Measurements from ENCODE around the gene SAMD4A. TPM values are rescaled to one million over a fixed set of nuclear protein-coding genes. Genes with fewer than 3 reads are reported as not detected.

Gene SAMD4A
- total and polyA plus RNA-seq, 2 donors (not counting 1 experiment from before 2014, with no cell fraction given): 9.3 to 39.8 TPM

- no peak overlapping the region for H3K4me2 ChIP-seq (ENCODE audit: extremely low read depth, insufficient read depth, low read length)
- DNase-seq (ENCODE audit: low read depth in 2 of 2): no peak
- H2AFZ ChIP-seq (ENCODE audit: low read length): no peak overlapping the region
- H3K27ac ChIP-seq (ENCODE audit: insufficient read depth, low read length): no peak overlapping the region
- H3K36me3 ChIP-seq (ENCODE audit: control insufficient read depth, insufficient read depth, low read length): no peaks in the 10 kb centered on the region
- H3K9me3 ChIP-seq (ENCODE audit: control insufficient read depth, insufficient read depth, low read depth, low read length): no peaks in the 10 kb centered on the region
- H4K20me1 ChIP-seq (ENCODE audit: control insufficient read depth, extremely low read depth, insufficient read depth, low read length): no peaks in the 10 kb centered on the region
- H3K27me3 ChIP-seq (ENCODE audit: control insufficient read depth, insufficient read depth, low read length): no peaks in the 10 kb centered on the region
- TF ChIP-seq EZH2 (IDR thresholded peaks at IDR 0.05; ENCODE audit: low read length, missing control alignments): no peak
- no peak for TF ChIP-seq CTCF (conservative IDR thresholded peaks at IDR 0.05 in 1 of 2, IDR thresholded peaks at IDR 0.05 in 1 of 2; ENCODE audit: low read depth in 1 of 2, low read length in 2 of 2)
- H3K79me2 ChIP-seq (ENCODE audit: control insufficient read depth, insufficient read depth, low read length): peaks cover 72% of the 10 kb centered on the region
- peaks cover 38% of the 10 kb centered on the region for H3K4me1 ChIP-seq (ENCODE audit: control insufficient read depth, extremely low read depth, insufficient read depth, low read length)
- no peak overlapping the region for H3K4me3 ChIP-seq (replicated peaks in 1 of 4; ENCODE audit: control extremely low read depth in 1 of 4, insufficient read depth in 1 of 4, low read depth in 3 of 4, low read length in 4 of 4)
- H3K9ac ChIP-seq (ENCODE audit: insufficient read depth, low read length): no peak overlapping the region
Measured at GRCh38 chr14:54687750-54688119, 120.8 kb downstream of the SAMD4A start.

- Histone ChIP-seq H3K4me3 (replicated peaks in 1 of 4; ENCODE audit: control extremely low read depth in 1 of 4, insufficient read depth in 1 of 4, low read depth in 3 of 4, low read length in 4 of 4) (no peak overlapping the region), H3K9ac (ENCODE audit: insufficient read depth, low read length) (no peak overlapping the region), H3K4me2 (ENCODE audit: extremely low read depth, insufficient read depth, low read length) (no peak overlapping the region), H3K4me1 (ENCODE audit: control insufficient read depth, extremely low read depth, insufficient read depth, low read length) (peaks cover 38% of the 10 kb centered on the region), H3K27ac (ENCODE audit: insufficient read depth, low read length) (no peak overlapping the region), H3K36me3 (ENCODE audit: control insufficient read depth, insufficient read depth, low read length) (no peaks in the 10 kb centered on the region), H2AFZ (ENCODE audit: low read length) (no peak overlapping the region), H3K27me3 (ENCODE audit: control insufficient read depth, insufficient read depth, low read length) (no peaks in the 10 kb centered on the region), H3K9me3 (ENCODE audit: control insufficient read depth, insufficient read depth, low read depth, low read length) (no peaks in the 10 kb centered on the region), H4K20me1 (ENCODE audit: control insufficient read depth, extremely low read depth, insufficient read depth, low read length) (no peaks in the 10 kb centered on the region), H3K79me2 (ENCODE audit: control insufficient read depth, insufficient read depth, low read length) (peaks cover 69% of the 10 kb centered on the region)
- no peak for TF ChIP-seq EZH2 (IDR thresholded peaks at IDR 0.05; ENCODE audit: low read length, missing control alignments)
- no peak for TF ChIP-seq CTCF (conservative IDR thresholded peaks at IDR 0.05 in 1 of 2, IDR thresholded peaks at IDR 0.05 in 1 of 2; ENCODE audit: low read depth in 1 of 2, low read length in 2 of 2)
- no peak for DNase-seq (ENCODE audit: low read depth in 2 of 2)
Measured at GRCh38 chr14:54688229-54688628, 121.3 kb downstream of the SAMD4A start.

- H3K4me2 ChIP-seq (ENCODE audit: extremely low read depth, insufficient read depth, low read length): no peak overlapping the region
- no peaks in the 10 kb centered on the region for H4K20me1 ChIP-seq (ENCODE audit: control insufficient read depth, extremely low read depth, insufficient read depth, low read length)
- DNase-seq (ENCODE audit: low read depth in 2 of 2): no peak
- TF ChIP-seq EZH2 (IDR thresholded peaks at IDR 0.05; ENCODE audit: low read length, missing control alignments) (no peak), CTCF (conservative IDR thresholded peaks at IDR 0.05 in 1 of 2, IDR thresholded peaks at IDR 0.05 in 1 of 2; ENCODE audit: low read depth in 1 of 2, low read length in 2 of 2) (no peak)
- H2AFZ ChIP-seq (ENCODE audit: low read length): no peak overlapping the region
- H3K4me3 ChIP-seq (replicated peaks in 1 of 4; ENCODE audit: control extremely low read depth in 1 of 4, insufficient read depth in 1 of 4, low read depth in 3 of 4, low read length in 4 of 4): no peak overlapping the region
- peaks cover 28% of the 10 kb centered on the region for H3K4me1 ChIP-seq (ENCODE audit: control insufficient read depth, extremely low read depth, insufficient read depth, low read length)
- no peaks in the 10 kb centered on the region for H3K27me3 ChIP-seq (ENCODE audit: control insufficient read depth, insufficient read depth, low read length)
- H3K36me3 ChIP-seq (ENCODE audit: control insufficient read depth, insufficient read depth, low read length): no peaks in the 10 kb centered on the region
- H3K9ac ChIP-seq (ENCODE audit: insufficient read depth, low read length): no peak overlapping the region
- H3K79me2 ChIP-seq (ENCODE audit: control insufficient read depth, insufficient read depth, low read length): peaks cover 79% of the 10 kb centered on the region
- H3K27ac ChIP-seq (ENCODE audit: insufficient read depth, low read length): no peak overlapping the region
- no peaks in the 10 kb centered on the region for H3K9me3 ChIP-seq (ENCODE audit: control insufficient read depth, insufficient read depth, low read depth, low read length)
Measured at GRCh38 chr14:54689928-54690327, 123.0 kb downstream of the SAMD4A start.

All from fibroblast of lung (primary cell).